Skeletal muscle satellite cell (primary cell): Measurements from ENCODE around the gene NHP2.

Experiments used
- H3K27me3 ChIP-seq: 2 replicates; pipeline ENCODE4 v1.7.0; 2013; ENCODE audit warnings: low read length; ENCODE audit not compliant: control insufficient read depth, insufficient read depth
- H3K36me3 ChIP-seq: 2 replicates; pipeline ENCODE4 v1.7.0; 2013; ENCODE audit warnings: mild to moderate bottlenecking, control low read depth, low read length; ENCODE audit not compliant: insufficient read depth
- H3K4me1 ChIP-seq: 2 replicates; pipeline ENCODE4 v1.7.0; 2013; ENCODE audit warnings: low read length; ENCODE audit not compliant: control insufficient read depth, insufficient read depth
- H3K4me2 ChIP-seq: 2 replicates; pipeline ENCODE4 v1.7.0; 2013; ENCODE audit warnings: mild to moderate bottlenecking, low read length
- H3K4me3 ChIP-seq: 2 replicates; pipeline ENCODE4 v1.7.0; 2013; ENCODE audit warnings: low read length
- H3K9ac ChIP-seq: 2 replicates; pipeline ENCODE4 v1.7.0; 2013; ENCODE audit warnings: mild to moderate bottlenecking, low read depth, low read length, moderate library complexity
- H3K9me3 ChIP-seq: replicated peaks from 2 replicates; pipeline ENCODE4 v1.7.0; 2013; ENCODE audit warnings: mild to moderate bottlenecking, control low read depth, low read length

Gene NHP2

DNA sequence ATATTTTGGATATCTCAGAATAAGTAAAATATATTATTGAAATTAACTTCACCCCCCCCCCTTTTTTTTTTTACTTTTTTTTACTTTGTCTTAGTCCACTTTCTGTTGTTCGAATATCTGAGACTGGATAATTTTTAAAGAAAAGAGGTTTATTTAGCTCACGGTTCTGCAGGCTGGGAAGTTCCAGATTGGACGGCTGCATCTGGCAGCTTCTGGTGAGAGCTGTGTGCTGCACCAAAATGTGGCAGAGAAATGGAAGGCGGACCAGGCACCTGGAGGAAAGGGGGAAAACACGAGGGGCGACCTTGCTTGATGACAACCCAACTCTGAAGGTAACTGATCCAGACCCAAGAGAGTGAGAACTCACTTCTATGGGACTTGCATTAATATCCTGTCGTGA is 39.1 kb upstream of the NHP2 start:
- H3K9me3 ChIP-seq = no peaks in the 10 kb centered on the region
- H3K27me3 ChIP-seq = peaks cover 33% of the 10 kb centered on the region
- no peak overlapping the region for H3K9ac ChIP-seq
- no peak overlapping the region for H3K4me2 ChIP-seq
- no peaks in the 10 kb centered on the region for H3K36me3 ChIP-seq
- no peaks in the 10 kb centered on the region for H3K4me1 ChIP-seq
- no peak overlapping the region for H3K4me3 ChIP-seq

DNA sequence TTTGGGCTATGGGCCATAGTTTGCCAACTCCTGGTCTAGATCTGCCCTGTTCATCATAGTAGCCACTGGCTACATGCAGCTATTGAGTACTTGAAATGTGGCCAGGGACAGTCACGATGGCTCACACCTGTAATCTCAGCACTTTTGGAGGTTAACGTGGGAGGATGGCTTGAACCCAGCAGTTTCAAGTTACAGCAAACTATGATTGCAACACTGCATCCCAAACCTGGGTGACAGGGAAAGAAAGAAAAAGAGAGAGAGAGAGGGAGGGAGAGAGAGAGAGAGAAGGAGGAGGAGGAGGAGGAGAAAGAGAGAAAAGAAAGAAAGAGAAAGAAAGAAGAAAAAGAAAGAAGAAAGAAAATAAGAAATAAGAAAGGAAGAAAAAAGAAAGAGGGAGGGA is 38.6 kb upstream of the NHP2 start:
- Histone ChIP-seq H3K27me3 (peaks cover 33% of the 10 kb centered on the region), H3K9ac (no peak overlapping the region), H3K4me1 (no peaks in the 10 kb centered on the region), H3K9me3 (no peaks in the 10 kb centered on the region), H3K4me2 (no peak overlapping the region), H3K4me3 (no peak overlapping the region), H3K36me3 (no peaks in the 10 kb centered on the region)

DNA sequence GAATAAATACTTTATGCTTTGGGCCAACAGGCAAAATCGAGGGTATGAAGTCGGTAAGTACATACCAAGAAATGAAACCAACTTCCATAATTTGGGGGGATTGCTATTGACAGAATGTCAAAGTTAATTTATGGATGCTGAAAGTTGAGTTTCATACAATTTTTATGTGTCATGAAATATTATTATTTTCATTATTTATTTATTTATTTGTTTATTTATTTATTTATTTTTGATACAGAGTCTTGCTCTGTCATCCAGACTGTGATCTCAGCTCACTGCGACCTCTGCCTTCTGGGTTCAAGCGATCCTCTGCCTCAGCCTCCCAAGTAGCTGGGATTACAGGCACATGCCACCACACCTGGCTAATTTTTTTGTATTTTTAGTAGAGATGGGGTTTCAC is 38.0 kb upstream of the NHP2 start:
- Histone ChIP-seq H3K36me3 (no peaks in the 10 kb centered on the region), H3K9ac (no peak overlapping the region), H3K4me2 (no peak overlapping the region), H3K4me3 (no peak overlapping the region), H3K9me3 (no peaks in the 10 kb centered on the region), H3K27me3 (peaks cover 33% of the 10 kb centered on the region), H3K4me1 (no peaks in the 10 kb centered on the region)

DNA sequence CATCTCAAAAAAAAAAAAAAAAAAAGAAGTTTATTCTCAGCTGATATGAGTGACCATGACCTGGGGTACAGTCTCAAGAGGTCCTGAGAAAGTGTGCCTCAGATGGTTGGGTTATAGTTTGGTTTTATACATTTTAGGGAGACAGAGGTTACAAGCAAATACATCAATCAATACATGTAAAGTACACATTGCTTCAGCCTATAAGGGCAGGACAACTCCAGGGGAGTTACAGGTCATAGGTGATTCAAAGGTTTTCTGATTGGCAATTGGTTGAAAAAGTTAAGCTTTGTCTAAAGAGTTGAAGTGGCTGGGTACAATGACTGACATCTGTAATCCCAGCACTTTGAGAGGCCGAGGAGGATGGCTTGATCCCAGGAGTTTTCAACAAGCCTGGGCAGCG is 35.7 kb upstream of the NHP2 start:
- no peak overlapping the region for H3K4me3 ChIP-seq
- H3K9me3 ChIP-seq = no peaks in the 10 kb centered on the region
- no peaks in the 10 kb centered on the region for H3K4me1 ChIP-seq
- no peak overlapping the region for H3K4me2 ChIP-seq
- no peak overlapping the region for H3K9ac ChIP-seq
- peaks cover 26% of the 10 kb centered on the region for H3K27me3 ChIP-seq
- H3K36me3 ChIP-seq = no peaks in the 10 kb centered on the region

DNA sequence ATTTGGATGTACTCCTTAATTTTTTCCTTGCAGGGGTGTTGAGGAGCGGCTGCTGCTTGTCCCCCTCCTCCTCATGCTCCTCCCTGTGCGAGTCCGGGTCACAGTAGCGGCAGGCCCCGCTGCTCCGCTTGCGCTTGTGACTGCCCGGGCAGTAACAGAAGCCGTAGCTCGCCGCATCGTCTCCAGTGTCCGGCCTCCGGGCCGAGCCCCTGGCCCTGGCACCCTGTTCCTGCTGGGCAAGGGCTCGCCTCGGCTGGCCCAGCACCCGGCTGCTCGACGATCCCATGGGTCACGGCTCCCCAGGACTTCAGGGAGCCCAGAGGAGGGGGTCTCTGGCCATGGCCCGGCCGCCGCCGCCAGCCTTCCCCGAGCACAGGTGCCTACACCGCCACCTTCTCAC is 33.3 kb upstream of the NHP2 start, which contains the start of gene GMCL2:
GMCL2 (minus strand) TSS at position 358 of the 400 bp plus-strand sequence; CDS start at position 286, 72 bp downstream.
- H3K4me3 ChIP-seq = no peak within 1 kb of the TSS
- no peaks in the 10 kb centered on the region for H3K36me3 ChIP-seq
- H3K9ac ChIP-seq = no peak within 1 kb of the TSS
- H3K27me3 ChIP-seq = peaks cover 12% of the 10 kb centered on the region
- H3K4me1 ChIP-seq = no peaks in the 10 kb centered on the region
- no peaks in the 10 kb centered on the region for H3K9me3 ChIP-seq
- no peak within 1 kb of the TSS for H3K4me2 ChIP-seq

DNA sequence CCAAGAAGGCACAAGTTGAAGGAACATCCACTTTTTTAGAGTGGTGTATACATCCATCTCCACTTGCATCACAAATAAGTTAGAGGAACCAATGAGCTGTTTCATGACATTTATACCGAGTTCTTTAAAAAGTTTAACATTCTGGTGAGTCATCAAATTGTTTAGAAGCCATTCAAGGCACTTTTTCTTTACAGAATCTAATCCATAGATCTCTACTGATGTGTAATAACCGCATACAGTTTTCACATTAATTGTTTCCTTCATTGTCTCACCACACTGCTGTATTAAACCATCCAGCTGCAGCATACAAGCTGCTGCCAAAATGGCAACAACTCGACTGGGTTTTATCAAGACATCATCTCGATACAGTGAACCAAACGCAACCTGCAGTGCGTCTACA is 32.7 kb upstream of the NHP2 start:
- H3K4me2 ChIP-seq = no peak overlapping the region
- H3K36me3 ChIP-seq = no peaks in the 10 kb centered on the region
- no peak overlapping the region for H3K9ac ChIP-seq
- no peak overlapping the region for H3K4me3 ChIP-seq
- no peaks in the 10 kb centered on the region for H3K9me3 ChIP-seq
- H3K27me3 ChIP-seq = peaks cover 11% of the 10 kb centered on the region
- no peaks in the 10 kb centered on the region for H3K4me1 ChIP-seq

DNA sequence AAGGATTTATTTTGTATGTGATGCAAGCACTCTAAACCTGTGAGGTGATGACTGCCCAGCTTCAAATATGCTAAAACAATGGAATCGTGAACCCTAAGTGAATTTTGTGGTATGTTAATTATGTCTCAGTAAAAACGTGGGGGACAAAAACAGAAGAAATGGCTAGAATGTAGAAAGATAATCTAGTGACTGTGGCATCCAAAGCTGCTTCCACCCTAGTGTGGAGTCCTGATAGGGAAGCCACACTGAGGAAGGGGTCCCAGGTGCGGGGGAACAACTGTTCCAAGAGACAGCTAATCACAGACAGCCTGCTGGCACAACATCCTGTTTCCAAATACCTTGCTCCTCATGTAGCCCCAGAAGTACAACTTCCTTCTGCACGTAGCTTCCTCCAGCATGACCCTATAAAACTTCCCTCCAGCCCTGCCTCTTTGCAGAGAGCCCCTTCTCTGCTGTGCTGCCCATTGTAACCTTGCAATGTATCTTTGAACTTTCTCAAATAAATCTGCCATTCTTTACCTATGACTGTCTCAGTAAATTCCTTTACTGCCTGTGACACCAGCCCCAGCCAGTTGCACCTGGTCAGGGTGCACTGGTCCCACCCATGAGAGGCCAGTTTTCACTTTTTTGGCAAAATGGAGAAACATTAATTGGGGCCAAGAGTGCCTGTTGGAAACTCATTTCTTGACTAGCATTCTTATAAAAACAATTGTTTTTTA is 28.6 kb upstream of the NHP2 start:
- Histone ChIP-seq H3K9ac (no peak overlapping the region), H3K9me3 (peaks cover 4% of the 10 kb centered on the region), H3K36me3 (no peaks in the 10 kb centered on the region), H3K27me3 (peaks cover 17% of the 10 kb centered on the region), H3K4me1 (no peaks in the 10 kb centered on the region), H3K4me3 (no peak overlapping the region), H3K4me2 (no peak overlapping the region)

DNA sequence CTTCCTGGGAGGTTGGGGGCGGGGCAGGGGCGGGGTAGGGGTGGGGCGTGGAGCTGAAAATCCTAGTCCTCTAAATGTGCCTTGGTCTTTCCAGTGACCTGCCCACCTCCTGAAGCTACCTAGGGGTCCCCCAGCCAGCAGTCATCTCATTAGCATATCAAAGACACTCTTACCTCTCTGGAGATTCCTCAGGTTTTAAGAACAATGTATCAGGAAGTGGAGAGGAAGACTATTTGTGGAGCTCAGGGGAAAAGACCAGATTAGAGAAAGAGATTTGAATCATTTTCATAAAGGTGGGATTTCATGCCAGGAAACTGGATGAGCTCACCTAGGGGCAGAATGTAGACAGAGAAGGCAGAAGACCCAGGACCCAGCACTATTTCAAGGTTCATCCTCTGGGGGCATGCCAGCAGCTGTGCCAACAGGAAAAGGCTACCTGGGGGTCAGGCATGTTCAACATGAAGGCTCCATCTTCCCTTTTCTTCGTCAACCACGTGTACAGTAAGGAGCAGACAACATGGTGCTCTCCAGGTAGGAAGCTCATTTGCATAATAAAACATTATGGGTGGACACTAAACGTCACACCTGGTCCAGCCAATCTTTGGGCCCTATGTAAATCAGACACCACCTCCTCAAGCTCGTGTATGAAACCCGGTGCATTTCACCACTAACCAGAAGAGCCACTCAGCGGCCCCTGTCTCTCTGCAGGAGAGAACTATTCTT is 26.6 kb upstream of the NHP2 start:
- Histone ChIP-seq H3K36me3 (no peaks in the 10 kb centered on the region), H3K4me1 (no peaks in the 10 kb centered on the region), H3K9ac (no peak overlapping the region), H3K9me3 (peaks cover 4% of the 10 kb centered on the region), H3K4me3 (no peak overlapping the region), H3K27me3 (peaks cover 17% of the 10 kb centered on the region), H3K4me2 (no peak overlapping the region)

DNA sequence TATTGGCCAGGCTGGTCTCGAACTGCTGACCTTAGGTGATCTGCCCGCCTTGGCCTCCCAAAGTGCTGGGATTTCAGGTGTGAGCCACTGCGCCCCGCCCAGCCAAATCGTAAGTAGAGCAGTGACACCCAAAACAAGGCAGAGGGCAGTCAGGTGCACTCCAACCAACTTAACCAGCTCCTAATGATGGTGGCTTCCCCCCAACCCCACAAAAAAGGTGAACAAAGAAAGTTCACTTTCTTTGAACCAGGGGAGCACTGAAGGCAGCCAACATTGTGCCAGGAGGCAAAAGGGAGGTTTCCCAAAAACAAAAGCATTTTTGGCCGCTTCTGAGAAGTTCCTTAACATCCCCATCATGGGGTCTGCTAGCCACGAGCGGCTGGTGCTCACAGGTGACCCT is 23.9 kb upstream of the NHP2 start:
- no peak overlapping the region for H3K4me2 ChIP-seq
- H3K9ac ChIP-seq = no peak overlapping the region
- H3K27me3 ChIP-seq = peaks cover 8% of the 10 kb centered on the region
- H3K36me3 ChIP-seq = no peaks in the 10 kb centered on the region
- peaks cover 4% of the 10 kb centered on the region for H3K9me3 ChIP-seq
- H3K4me3 ChIP-seq = no peak overlapping the region
- no peaks in the 10 kb centered on the region for H3K4me1 ChIP-seq

DNA sequence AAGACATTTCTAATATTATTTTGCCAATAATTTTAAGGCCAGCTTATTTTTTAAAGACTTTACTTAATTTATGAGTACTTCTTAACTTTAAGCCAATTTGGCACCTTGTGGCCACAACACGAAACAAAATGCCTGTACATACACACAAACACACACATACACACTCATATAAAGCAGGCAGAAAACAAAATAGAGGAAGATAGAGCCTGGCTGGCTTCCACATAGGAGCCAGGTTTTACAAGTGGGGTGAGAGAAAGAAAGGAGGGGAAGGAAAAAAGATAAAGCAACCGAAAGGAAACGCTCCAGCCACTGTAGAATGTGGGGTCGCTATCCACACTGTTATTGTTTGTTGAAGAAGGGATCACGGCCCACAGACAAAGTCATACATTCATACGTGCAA is 23.1 kb upstream of the NHP2 start:
- H3K9ac ChIP-seq = no peak overlapping the region
- no peak overlapping the region for H3K4me2 ChIP-seq
- no peaks in the 10 kb centered on the region for H3K36me3 ChIP-seq
- H3K4me1 ChIP-seq = no peaks in the 10 kb centered on the region
- no peak overlapping the region for H3K4me3 ChIP-seq
- H3K9me3 ChIP-seq = peaks cover 4% of the 10 kb centered on the region
- H3K27me3 ChIP-seq = peaks cover 6% of the 10 kb centered on the region

DNA sequence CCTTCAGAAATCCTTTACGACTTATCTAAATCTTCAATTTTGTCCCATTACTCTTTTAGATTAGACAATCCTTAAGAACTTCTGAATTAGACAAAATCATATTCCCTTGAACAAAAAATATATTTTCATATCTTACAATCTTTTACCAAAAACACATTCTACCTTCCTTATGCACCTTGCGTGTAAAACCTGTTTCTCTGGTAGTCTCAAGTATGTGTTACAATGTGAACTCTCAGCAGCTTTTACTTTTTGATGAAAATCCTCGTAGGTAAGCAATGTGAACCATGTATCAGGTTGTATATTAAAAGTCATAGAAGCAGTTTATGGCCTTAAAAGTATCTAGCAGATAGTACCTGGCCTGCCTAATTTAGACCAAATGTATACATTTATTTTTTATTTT is 20.8 kb upstream of the NHP2 start:
- Histone ChIP-seq H3K27me3 (peaks cover 5% of the 10 kb centered on the region), H3K36me3 (no peaks in the 10 kb centered on the region), H3K4me3 (no peak overlapping the region), H3K4me2 (no peak overlapping the region), H3K4me1 (no peaks in the 10 kb centered on the region), H3K9me3 (peaks cover under 1% of the 10 kb centered on the region), H3K9ac (no peak overlapping the region)

DNA sequence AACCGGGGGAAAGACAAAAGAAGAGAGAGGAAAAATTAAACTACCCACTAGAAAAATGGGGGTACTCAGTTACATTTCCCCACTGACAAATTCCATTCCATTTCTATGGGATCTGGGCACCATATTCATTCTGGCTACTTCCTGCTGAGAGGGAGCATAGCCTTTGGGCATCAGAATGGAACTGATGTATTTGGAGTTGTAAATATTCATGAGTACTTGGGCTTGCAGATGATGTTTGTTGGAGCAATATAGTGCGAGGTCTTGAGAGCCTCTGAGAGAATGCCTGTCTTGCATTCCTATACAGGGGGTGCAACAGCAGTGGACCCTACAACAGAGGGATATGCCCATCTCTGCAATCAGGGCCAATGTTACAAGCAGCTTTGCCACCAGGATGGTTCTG is 16.8 kb upstream of the NHP2 start:
- Histone ChIP-seq H3K4me2 (no peak overlapping the region), H3K4me1 (no peaks in the 10 kb centered on the region), H3K9ac (no peak overlapping the region), H3K36me3 (no peaks in the 10 kb centered on the region), H3K27me3 (peaks cover 27% of the 10 kb centered on the region), H3K9me3 (no peaks in the 10 kb centered on the region), H3K4me3 (no peak overlapping the region)
